ENCODE measurements around the gene NDUFAF3. TPM values are rescaled to one million over a fixed set of nuclear protein-coding genes. Genes with fewer than 3 reads are reported as not detected.

NDUFAF3 gene
- total and polyA plus RNA-seq, 2 donors (not counting 1 experiment from before 2014, with no cell fraction given) = 61.0 to 67.5 TPM

- H3K4me1 ChIP-seq (ENCODE audit: control insufficient read depth in 2 of 2, insufficient read depth in 2 of 2, low read length in 2 of 2) = no peaks in the 10 kb centered on the region
- Mint-ChIP-seq H3K27me3 (no peaks in the 10 kb centered on the region), H3K27ac (no peak overlapping the region), H3K4me1 (no peaks in the 10 kb centered on the region), H3K4me3 (no peak overlapping the region), H3K9me3 (ENCODE audit: insufficient read depth) (no peaks in the 10 kb centered on the region)
- intact Hi-C loops (cut with micrococcal nuclease) = no loop called here
- no peak overlapping the region for H3K4me2 ChIP-seq (replicated peaks; ENCODE audit: low read depth, low read length, poor library complexity, severe bottlenecking)
- H3K9ac ChIP-seq (ENCODE audit: low read length) = no peak overlapping the region
- peaks cover 0 to 53% of the 10 kb centered on the region in 2 experiments for H3K36me3 ChIP-seq (replicated peaks in 1 of 2; ENCODE audit: control extremely low read depth in 1 of 2, control insufficient read depth in 1 of 2, extremely low read depth in 1 of 2, insufficient read depth in 2 of 2, low read length in 1 of 2)
- POLR2A ChIA-PET = no interaction called here
- H3K27ac ChIP-seq (ENCODE audit: low read length in 2 of 2) = no peak overlapping the region
- no peak overlapping the region for H3K4me3 ChIP-seq (ENCODE audit: control extremely low read depth in 1 of 5, extremely low read depth in 1 of 5, insufficient read depth in 1 of 5, low read depth in 2 of 5, low read length in 4 of 5)
- no peaks in the 10 kb centered on the region for H3K27me3 ChIP-seq (replicated peaks in 1 of 4; ENCODE audit: control extremely low read depth in 1 of 4, control insufficient read depth in 3 of 4, insufficient read depth in 4 of 4, low read length in 3 of 4)
- 99% methylated on average over 10 of the region's 10 CpGs for WGBS (ENCODE audit: insufficient coverage)
- TF ChIP-seq EZH2 (IDR thresholded peaks at IDR 0.05; ENCODE audit: borderline replicate concordance, insufficient read depth, low read depth, low read length, poor library complexity, severe bottlenecking) (no peak), CTCF (IDR thresholded peaks at IDR 0.05) (no peak)
- no peaks in the 10 kb centered on the region for H3K9me3 ChIP-seq (ENCODE audit: control extremely low read depth in 1 of 3, control insufficient read depth in 2 of 3, insufficient read depth in 1 of 3, low read length in 2 of 3)
- peaks cover 46% of the 10 kb centered on the region for H4K20me1 ChIP-seq (ENCODE audit: control insufficient read depth, insufficient read depth, low read length, poor library complexity, severe bottlenecking)
- DNase-seq (no peak), ATAC-seq (ENCODE audit: low read depth) (no peak)
- peaks cover 42% of the 10 kb centered on the region for H3K79me2 ChIP-seq (ENCODE audit: control insufficient read depth, insufficient read depth, low read length)
- H2AFZ ChIP-seq (ENCODE audit: insufficient read depth, low read depth, low read length, poor library complexity, severe bottlenecking) = no peak overlapping the region
- CTCF ChIA-PET = no interaction called here
Observed at GRCh38 chr3:49057268-49057667, 35.3 kb downstream of the NDUFAF3 start.

DNA sequence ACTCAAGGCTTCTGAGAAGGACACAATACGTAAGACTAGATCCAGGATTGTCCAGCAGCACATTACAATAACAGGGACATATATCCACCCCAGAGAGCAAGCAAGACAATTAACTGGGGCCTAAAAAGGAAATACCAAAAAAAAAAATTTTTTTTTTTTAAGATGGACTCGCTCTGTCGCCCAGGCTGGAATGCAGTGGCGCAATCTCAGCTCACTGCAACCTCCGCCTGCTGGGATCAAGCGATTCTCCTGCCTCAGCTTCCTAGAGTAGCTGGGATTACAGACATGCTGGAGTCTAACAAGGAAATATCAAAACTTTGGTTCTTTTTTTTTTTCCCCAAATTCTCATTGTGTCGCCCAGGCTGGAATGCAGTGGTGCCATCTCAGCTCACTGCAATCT, 36.1 kb downstream of the NDUFAF3 start:
- Histone ChIP-seq H3K9ac (ENCODE audit: low read length) (no peak overlapping the region), H3K36me3 (replicated peaks in 1 of 2; ENCODE audit: control extremely low read depth in 1 of 2, control insufficient read depth in 1 of 2, extremely low read depth in 1 of 2, insufficient read depth in 2 of 2, low read length in 1 of 2) (peaks cover under 1 to 52% of the 10 kb centered on the region in 2 experiments), H3K4me3 (ENCODE audit: control extremely low read depth in 1 of 5, extremely low read depth in 1 of 5, insufficient read depth in 1 of 5, low read depth in 2 of 5, low read length in 4 of 5) (no peak overlapping the region), H3K4me1 (ENCODE audit: control insufficient read depth in 2 of 2, insufficient read depth in 2 of 2, low read length in 2 of 2) (no peaks in the 10 kb centered on the region), H3K4me2 (replicated peaks; ENCODE audit: low read depth, low read length, poor library complexity, severe bottlenecking) (no peak overlapping the region), H3K79me2 (ENCODE audit: control insufficient read depth, insufficient read depth, low read length) (peaks cover 45% of the 10 kb centered on the region), H4K20me1 (ENCODE audit: control insufficient read depth, insufficient read depth, low read length, poor library complexity, severe bottlenecking) (peaks cover 44% of the 10 kb centered on the region), H3K27ac (ENCODE audit: low read length in 2 of 2) (no peak overlapping the region), H3K27me3 (replicated peaks in 1 of 4; ENCODE audit: control extremely low read depth in 1 of 4, control insufficient read depth in 3 of 4, insufficient read depth in 4 of 4, low read length in 3 of 4) (no peaks in the 10 kb centered on the region), H2AFZ (ENCODE audit: insufficient read depth, low read depth, low read length, poor library complexity, severe bottlenecking) (no peak overlapping the region), H3K9me3 (ENCODE audit: control extremely low read depth in 1 of 3, control insufficient read depth in 2 of 3, insufficient read depth in 1 of 3, low read length in 2 of 3) (no peaks in the 10 kb centered on the region)
- H3K27ac Mint-ChIP-seq = no peak overlapping the region
- no peaks in the 10 kb centered on the region for H3K9me3 Mint-ChIP-seq (ENCODE audit: insufficient read depth)
- intact Hi-C loops (cut with micrococcal nuclease) = no loop called here
- no peaks in the 10 kb centered on the region for H3K4me1 Mint-ChIP-seq
- DNase-seq (no peak), ATAC-seq (ENCODE audit: low read depth) (no peak)
- H3K4me3 Mint-ChIP-seq = no peak overlapping the region
- ChIA-PET POLR2A (no interaction called here), CTCF (interaction anchor here (0.7 kb wide), 1 partner anchor 36 kb away, joined by 3 read pairs; the partner anchor contains the start of gene NDUFAF3)
- WGBS (ENCODE audit: insufficient coverage) = 100% methylated on average over 6 of the region's 7 CpGs
- H3K27me3 Mint-ChIP-seq = no peaks in the 10 kb centered on the region
- TF ChIP-seq CTCF (IDR thresholded peaks at IDR 0.05) (no peak), EZH2 (IDR thresholded peaks at IDR 0.05; ENCODE audit: borderline replicate concordance, insufficient read depth, low read depth, low read length, poor library complexity, severe bottlenecking) (no peak)

Small RNA genes lying within 50 kb of the gene (small RNA-seq; reads per million reads assigned to genes)
- gene MIR191 (ENCODE audit: insufficient read length, low read depth, low replicate concordance) (5,267 reads per million, percentile 99 among the genes with 10 or more reads in this experiment), gene MIR425 (ENCODE audit: insufficient read length, low read depth, low replicate concordance) (171 reads per million, percentile 95 among the genes with 10 or more reads in this experiment)

Other genes with a start within 250 kb of the NDUFAF3 start
- gene PRKAR2A, start 174.2 kb upstream of the NDUFAF3 start, total RNA-seq = 25.0 and 27.5 TPM in 2 replicates
- 4.3 and 6.0 TPM in 2 replicates for gene PRKAR2A, start 174.2 kb upstream of the NDUFAF3 start, polyA plus RNA-seq
- 11.6 and 12.2 TPM in 2 replicates for gene SLC25A20, start 123.2 kb upstream of the NDUFAF3 start, total RNA-seq
- gene SLC25A20, start 123.2 kb upstream of the NDUFAF3 start, polyA plus RNA-seq = 5.7 and 19.9 TPM in 2 replicates
- 148 and 162 TPM in 2 replicates for gene ARIH2, start 103.3 kb upstream of the NDUFAF3 start, total RNA-seq
- gene ARIH2, start 103.3 kb upstream of the NDUFAF3 start, polyA plus RNA-seq = 114 and 139 TPM in 2 replicates
- gene P4HTM, start 31.9 kb upstream of the NDUFAF3 start, total RNA-seq = 48.5 and 56.4 TPM in 2 replicates
- 58.3 and 70.6 TPM in 2 replicates for gene P4HTM, start 31.9 kb upstream of the NDUFAF3 start, polyA plus RNA-seq
- gene WDR6, start 14.7 kb upstream of the NDUFAF3 start, total RNA-seq = 270 and 287 TPM in 2 replicates
- 317 and 321 TPM in 2 replicates for gene WDR6, start 14.7 kb upstream of the NDUFAF3 start, polyA plus RNA-seq
- gene DALRD3, start 3.5 kb upstream of the NDUFAF3 start, total RNA-seq = 56.8 and 57.2 TPM in 2 replicates
- gene DALRD3, start 3.5 kb upstream of the NDUFAF3 start, polyA plus RNA-seq = 59.8 and 82.6 TPM in 2 replicates
- gene IMPDH2, start 7.3 kb downstream of the NDUFAF3 start, total RNA-seq = 186 and 193 TPM in 2 replicates
- gene IMPDH2, start 7.3 kb downstream of the NDUFAF3 start, polyA plus RNA-seq = 171 and 205 TPM in 2 replicates
- gene QRICH1, start 72.0 kb downstream of the NDUFAF3 start, total RNA-seq = 187 and 196 TPM in 2 replicates
- 179 and 223 TPM in 2 replicates for gene QRICH1, start 72.0 kb downstream of the NDUFAF3 start, polyA plus RNA-seq
- gene QARS1, start 82.6 kb downstream of the NDUFAF3 start, total RNA-seq = 252 and 282 TPM in 2 replicates
- 426 and 469 TPM in 2 replicates for gene QARS1, start 82.6 kb downstream of the NDUFAF3 start, polyA plus RNA-seq
- gene USP19, start 98.7 kb downstream of the NDUFAF3 start, total RNA-seq = 87.3 and 89.9 TPM in 2 replicates
- 56.3 and 73.5 TPM in 2 replicates for gene USP19, start 98.7 kb downstream of the NDUFAF3 start, polyA plus RNA-seq
- gene LAMB2, start 110.9 kb downstream of the NDUFAF3 start, total RNA-seq = 0.05 and 0.74 TPM in 2 replicates
- 0.25 and 0.67 TPM in 2 replicates for gene LAMB2, start 110.9 kb downstream of the NDUFAF3 start, polyA plus RNA-seq
- gene CCDC71, start 144.2 kb downstream of the NDUFAF3 start, total RNA-seq = 29.7 and 30.0 TPM in 2 replicates
- 13.4 and 15.6 TPM in 2 replicates for gene CCDC71, start 144.2 kb downstream of the NDUFAF3 start, polyA plus RNA-seq
- gene KLHDC8B, start 149.5 kb downstream of the NDUFAF3 start, total RNA-seq = 1.9 and 3.6 TPM in 2 replicates
- gene KLHDC8B, start 149.5 kb downstream of the NDUFAF3 start, polyA plus RNA-seq = 0.43 and 0.79 TPM in 2 replicates